HCT116 (cell line): ENCODE measurements around the gene NSFL1C. TPM values are rescaled to one million over a fixed set of nuclear protein-coding genes. Genes with fewer than 3 reads are reported as not detected.

Source experiments
- ATAC-seq: fragments of 200-7000 bp; cut with Tn5 transposase; 2 replicates; pipeline ENCODE4 v1.9.1; 2020; ENCODE audit warnings: mild to moderate bottlenecking, moderate library complexity
- BruUV-seq: library from RNA; stranded (reverse); fragments of 400-500 nt; replicated peaks from 2 replicates; lab custom pipeline; 2021; lab: Mats Ljungman, UMichigan
- CTCF ChIA-PET: fragments of 300-600 bp; sonication (Branson Sonifier 250); formaldehyde crosslinking; loops from one replicate; lab custom pipeline; 2021; ENCODE audit warnings: antibody characterized with exemption; lab: Charles Lee
- POLR2A ChIA-PET: fragments of 300-600, 350-600 bp; sonication (Branson Sonifier 250); formaldehyde crosslinking; loops from one replicate; lab custom pipeline; 2021; ENCODE audit warnings: antibody characterized with exemption; lab: Charles Lee
- RAD21 ChIA-PET, 2 experiments: fragments of 300-600 bp; sonication (Branson Sonifier 250); formaldehyde crosslinking; loops; one replicate each; lab custom pipeline; 2023; ENCODE audit warnings: low total read pairs in 2 of 2; ENCODE audit not compliant: uncharacterized antibody in 2 of 2, unreplicated experiment in 2 of 2, low non-redundant PET in 1 of 2; lab: Charles Lee
- DNase-seq: peaks from one replicate; pipeline ENCODE4 v3.0.0-alpha.2; 2010; ENCODE audit warnings: low read depth, low spot score
- H2AFZ ChIP-seq: fragments of 200-600 bp; shearing (Covaris generic), sonication (generic); 2 replicates; pipeline ENCODE4 v1.6.1; 2017; ENCODE audit warnings: low read depth, mixed run types, mixed read lengths, antibody characterized with exemption, low read length; ENCODE audit not compliant: poor library complexity, severe bottlenecking
- H3K27ac ChIP-seq: 2 replicates; pipeline ENCODE4 v1.5.1; 2012; ENCODE audit warnings: low read depth, low read length
- H3K27me3 ChIP-seq: fragments of 200-600 bp; sonication (generic); 2 replicates; pipeline ENCODE4 v1.6.1; 2016; ENCODE audit warnings: mixed run types, low read length, mixed read lengths; ENCODE audit not compliant: insufficient read depth
- H3K36me3 ChIP-seq, 2 experiments: fragments of 200-500 bp in 1 of 2; fragments of 200-600 bp in 1 of 2; sonication (Bioruptor generic) in 1 of 2; sonication (generic) in 1 of 2; 2 replicates each; pipeline versions ENCODE4 v1.5.1 to v1.6.1; 2014 to 2016; ENCODE audit warnings: low read length in 2 of 2, inconsistent platforms in 1 of 2, mixed read lengths in 1 of 2, mixed run types in 1 of 2; ENCODE audit not compliant: insufficient read depth in 2 of 2, control insufficient read depth in 1 of 2
- H3K4me1 ChIP-seq, 2 experiments: fragments of 200-600 bp in 1 of 2; sonication (generic) in 1 of 2; 2 replicates each; pipeline versions ENCODE4 v1.5.1 to v1.6.1; 2012 to 2017; ENCODE audit warnings: low read length in 2 of 2, inconsistent platforms in 1 of 2, mild to moderate bottlenecking in 1 of 2, mixed read lengths in 1 of 2, mixed run types in 1 of 2, moderate library complexity in 1 of 2; ENCODE audit not compliant: insufficient read depth in 2 of 2, control insufficient read depth in 1 of 2
- H3K4me2 ChIP-seq: fragments of 200-600 bp; sonication (generic); 2 replicates; pipeline ENCODE4 v1.6.1; 2017; ENCODE audit warnings: mixed run types, low read length, mixed read lengths
- H3K4me3 ChIP-seq, 2 experiments: fragments of 200-600 bp in 1 of 2; sonication (generic) in 1 of 2; replicated peaks in 1 of 2; 2 replicates each; pipeline ENCODE4 v1.5.1; 2011 to 2016; ENCODE audit warnings: low read length in 2 of 2, control low read depth in 1 of 2, low read depth in 1 of 2, mild to moderate bottlenecking in 1 of 2, mixed read lengths in 1 of 2, mixed run types in 1 of 2
- H3K79me2 ChIP-seq: fragments of 200-600 bp; sonication (generic); 2 replicates; pipeline ENCODE4 v1.6.1; 2017; ENCODE audit warnings: mild to moderate bottlenecking, mixed run types, low read length, moderate library complexity, mixed read lengths; ENCODE audit not compliant: insufficient read depth
- H3K9ac ChIP-seq: fragments of 200-600 bp; sonication (generic); 2 replicates; pipeline ENCODE4 v1.6.1; 2016; ENCODE audit warnings: low read length, mixed read lengths
- H3K9me2 ChIP-seq: fragments of 200-600 bp; sonication (generic), shearing (Covaris generic); 2 replicates; pipeline ENCODE4 v1.6.1; 2017; ENCODE audit warnings: mixed run types, mild to moderate bottlenecking, moderate library complexity; ENCODE audit not compliant: insufficient read depth
- H3K9me3 ChIP-seq, 2 experiments: fragments of 200-500 bp in 1 of 2; fragments of 200-600 bp in 1 of 2; sonication (Bioruptor generic) in 1 of 2; sonication (generic) in 1 of 2; 2 replicates each; pipeline ENCODE4 v1.6.1; 2014 to 2017; ENCODE audit warnings: low read length in 2 of 2, mixed read lengths in 2 of 2, inconsistent platforms in 1 of 2, low read depth in 1 of 2, mild to moderate bottlenecking in 1 of 2, mixed run types in 1 of 2, moderate library complexity in 1 of 2; ENCODE audit not compliant: control insufficient read depth in 1 of 2, insufficient read depth in 1 of 2
- H4K20me1 ChIP-seq: fragments of 200-600 bp; sonication (generic), shearing (Covaris generic); 2 replicates; pipeline ENCODE4 v1.6.1; 2017; ENCODE audit warnings: mixed run types, mild to moderate bottlenecking, moderate library complexity; ENCODE audit not compliant: insufficient read depth
- ATF3 ChIP-seq: IDR thresholded peaks from 2 replicates; pipeline ENCODE4 v1.6.1; 2012
- CEBPB ChIP-seq: IDR thresholded peaks from 2 replicates; pipeline ENCODE4 v1.6.1; 2012; ENCODE audit warnings: low read depth
- EGR1 ChIP-seq: IDR thresholded peaks from 2 replicates; pipeline ENCODE4 v1.6.1; 2012; ENCODE audit warnings: low read depth
- EZH2phosphoT487 ChIP-seq: fragments of 200-600 bp; IDR thresholded peaks from 2 replicates; pipeline ENCODE4 v1.6.1; 2018; ENCODE audit warnings: antibody characterized with exemption, borderline replicate concordance
- FOSL1 ChIP-seq: IDR thresholded peaks from 2 replicates; pipeline ENCODE4 v1.6.1; 2012; ENCODE audit warnings: low read depth
- POLR2A ChIP-seq: IDR thresholded peaks from 2 replicates; pipeline ENCODE4 v1.7.0; 2011; ENCODE audit warnings: borderline replicate concordance; ENCODE audit not compliant: insufficient read depth, insufficient read length; ENCODE audit errors: extremely low read depth
- POLR2AphosphoS5 ChIP-seq: IDR thresholded peaks from 2 replicates; pipeline ENCODE4 v1.6.1; 2011; ENCODE audit warnings: mild to moderate bottlenecking, low read depth, low read length, moderate library complexity
- SIN3A ChIP-seq: IDR thresholded peaks from 2 replicates; pipeline ENCODE4 v1.6.1; 2012; ENCODE audit warnings: low read depth
- SP1 ChIP-seq: IDR thresholded peaks from 2 replicates; pipeline ENCODE4 v1.6.1; 2012; ENCODE audit warnings: low read depth
- TCF7L2 ChIP-seq: IDR thresholded peaks from 2 replicates; pipeline ENCODE4 v1.7.0; 2011; ENCODE audit warnings: borderline replicate concordance, inconsistent platforms; ENCODE audit not compliant: insufficient read depth, insufficient read length; ENCODE audit errors: extremely low read depth
- YY1 ChIP-seq: IDR thresholded peaks from 2 replicates; pipeline ENCODE4 v1.6.1; 2011; ENCODE audit warnings: low read length, low read depth, moderate library complexity, mild to moderate bottlenecking; ENCODE audit not compliant: insufficient replicate concordance; ENCODE audit errors: extremely low read depth
- ZNF274 ChIP-seq: fragments of 200-500 bp; sonication (Bioruptor generic); IDR thresholded peaks from 2 replicates; pipeline ENCODE4 v1.6.1; 2014; ENCODE audit warnings: mild to moderate bottlenecking, low read depth, low read length, inconsistent platforms
- intact Hi-C: fragments of 100-400 bp; cut with micrococcal nuclease; formaldehyde crosslinking; loops from 2 replicates; pipeline ENCODE4 v1.10.0; 2022
- total RNA-seq: library from RNA; stranded (reverse); gene quantifications from one replicate; pipeline ENCODE4 v1.2.1, GENCODE V29; 2021; ENCODE audit not compliant: unreplicated experiment
- TF ChIP-seq, protein P1 (sequence below): IDR thresholded peaks from 2 replicates; pipeline ENCODE4 v1.6.1; 2011; ENCODE audit warnings: mild to moderate bottlenecking, low read length, moderate library complexity; ENCODE audit not compliant: insufficient replicate concordance; ENCODE audit errors: extremely low read depth
- TF ChIP-seq, protein P2 (sequence below): IDR thresholded peaks from 2 replicates; pipeline ENCODE4 v1.6.1; 2012

NSFL1C gene
- total RNA-seq, 1 experiment from 2014 or later, result 93.4 TPM

DNA sequence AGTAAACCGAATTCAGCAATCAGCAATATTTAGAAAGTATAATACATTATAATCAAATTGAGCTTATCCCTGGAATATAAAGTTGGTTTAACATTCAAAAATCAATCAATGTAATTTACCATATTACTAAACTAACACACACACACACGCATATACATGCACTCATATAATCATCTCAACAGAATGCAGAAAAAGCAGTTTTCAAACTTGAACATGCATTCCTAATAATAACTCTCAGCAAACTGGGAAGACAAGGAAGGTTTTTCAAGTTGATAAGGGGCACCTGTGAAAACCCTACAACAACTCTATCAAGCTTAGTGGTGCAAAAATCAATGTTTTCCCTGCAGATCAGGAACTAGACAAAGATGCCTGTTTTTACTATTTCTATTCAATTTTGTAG lies 19.9 kb upstream of the NSFL1C start:
- Histone ChIP-seq H3K4me3 (no peak overlapping the region), H3K36me3 (no peaks in the 10 kb centered on the region), H3K79me2 (no peaks in the 10 kb centered on the region), H2AFZ (no peak overlapping the region), H3K9me2 (no peaks in the 10 kb centered on the region)
- no peak for TF ChIP-seq YY1
- no peak for TF ChIP-seq ZNF274
- no peak for TF ChIP-seq POLR2AphosphoS5
- TF ChIP-seq POLR2A, result no peak
- TF ChIP-seq ATF3, result no peak
- TF ChIP-seq, protein P1, sequence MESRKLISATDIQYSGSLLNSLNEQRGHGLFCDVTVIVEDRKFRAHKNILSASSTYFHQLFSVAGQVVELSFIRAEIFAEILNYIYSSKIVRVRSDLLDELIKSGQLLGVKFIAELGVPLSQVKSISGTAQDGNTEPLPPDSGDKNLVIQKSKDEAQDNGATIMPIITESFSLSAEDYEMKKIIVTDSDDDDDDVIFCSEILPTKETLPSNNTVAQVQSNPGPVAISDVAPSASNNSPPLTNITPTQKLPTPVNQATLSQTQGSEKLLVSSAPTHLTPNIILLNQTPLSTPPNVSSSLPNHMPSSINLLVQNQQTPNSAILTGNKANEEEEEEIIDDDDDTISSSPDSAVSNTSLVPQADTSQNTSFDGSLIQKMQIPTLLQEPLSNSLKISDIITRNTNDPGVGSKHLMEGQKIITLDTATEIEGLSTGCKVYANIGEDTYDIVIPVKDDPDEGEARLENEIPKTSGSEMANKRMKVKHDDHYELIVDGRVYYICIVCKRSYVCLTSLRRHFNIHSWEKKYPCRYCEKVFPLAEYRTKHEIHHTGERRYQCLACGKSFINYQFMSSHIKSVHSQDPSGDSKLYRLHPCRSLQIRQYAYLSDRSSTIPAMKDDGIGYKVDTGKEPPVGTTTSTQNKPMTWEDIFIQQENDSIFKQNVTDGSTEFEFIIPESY, result no peak
- no peak for TF ChIP-seq EGR1
- no peak for TF ChIP-seq TCF7L2
- TF ChIP-seq, protein P2, sequence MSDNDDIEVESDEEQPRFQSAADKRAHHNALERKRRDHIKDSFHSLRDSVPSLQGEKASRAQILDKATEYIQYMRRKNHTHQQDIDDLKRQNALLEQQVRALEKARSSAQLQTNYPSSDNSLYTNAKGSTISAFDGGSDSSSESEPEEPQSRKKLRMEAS, result no peak
- TF ChIP-seq FOSL1, result no peak
- TF ChIP-seq SIN3A, result no peak
- no peak for TF ChIP-seq EZH2phosphoT487
- TF ChIP-seq CEBPB, result no peak
- no peak for TF ChIP-seq SP1
- TF ChIP-seq, all 23 proteins: peak for 0
- no TSS peak for BruUV-seq
- ChIA-PET RAD21 (no interaction called here), POLR2A (no interaction called here), CTCF (interaction anchor here (1.0 kb wide), 1 partner anchor 17 kb away, joined by 6 read pairs; no protein-coding TSS in a partner anchor)
- Histone ChIP-seq H3K27me3 (no peaks in the 10 kb centered on the region), H3K4me1 (peaks cover 0 to 18% of the 10 kb centered on the region in 2 experiments; a peak in 2 of 4 replicates), H3K27ac (no peak overlapping the region), H3K9ac (no peak overlapping the region), H3K9me3 (no peaks in the 10 kb centered on the region), H3K4me2 (no peak overlapping the region), H4K20me1 (no peaks in the 10 kb centered on the region)
- intact Hi-C loops, result no loop called here
- no peak for ATAC-seq
- DNase-seq, result no peak
